HG02852 (cell line): Measurements from ENCODE around the gene PITX1.

Experiments
- ATAC-seq: cut with Tn5 transposase; IDR thresholded peaks from one replicate; pipeline ENCODE4 v1.9.1; 2021; ENCODE audit warnings: mild to moderate bottlenecking, moderate library complexity; ENCODE audit not compliant: unreplicated experiment

The PITX1 gene

DNA sequence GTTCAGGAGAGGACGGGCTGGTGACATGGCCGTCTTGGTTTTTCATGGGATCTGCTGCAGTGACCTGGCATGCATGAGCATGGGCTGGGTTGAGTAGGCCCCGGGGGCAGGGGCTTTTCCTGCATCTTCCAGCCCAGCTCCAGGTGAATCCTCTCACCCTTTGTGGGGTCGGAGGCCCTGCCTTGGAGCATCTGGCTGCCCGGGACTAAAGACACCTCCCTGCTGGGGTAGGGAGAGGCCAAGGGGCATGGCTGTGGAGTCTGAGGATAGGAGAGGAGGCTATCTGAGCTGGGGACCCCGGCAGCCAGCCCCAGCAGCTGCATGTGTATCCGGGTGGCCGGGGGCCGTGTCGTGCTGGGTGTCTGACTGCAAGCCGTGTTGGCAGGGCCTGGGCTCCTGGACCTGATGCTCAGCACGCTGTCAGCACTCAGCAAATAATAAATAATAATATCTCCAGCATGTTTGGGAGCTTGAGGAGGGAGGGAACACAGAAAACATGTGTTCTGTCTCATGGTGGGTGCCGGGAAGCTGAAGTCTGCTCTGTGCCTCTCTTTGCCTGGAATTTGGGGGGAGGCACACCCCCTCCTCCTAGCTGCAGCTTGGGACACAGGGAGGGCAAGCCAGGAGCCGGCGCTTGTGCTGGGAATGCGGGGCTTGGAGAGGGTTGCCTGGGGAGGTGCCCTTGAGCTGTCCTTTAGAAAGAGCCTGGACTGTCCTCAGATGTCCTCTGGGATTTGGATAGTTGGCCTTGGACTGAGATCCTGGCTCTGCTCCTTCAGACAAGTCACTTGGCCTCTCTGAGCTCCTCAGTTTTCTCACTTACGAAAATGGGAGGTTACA, 28.4 kb upstream of the PITX1 start:
- ATAC-seq: no peak

DNA sequence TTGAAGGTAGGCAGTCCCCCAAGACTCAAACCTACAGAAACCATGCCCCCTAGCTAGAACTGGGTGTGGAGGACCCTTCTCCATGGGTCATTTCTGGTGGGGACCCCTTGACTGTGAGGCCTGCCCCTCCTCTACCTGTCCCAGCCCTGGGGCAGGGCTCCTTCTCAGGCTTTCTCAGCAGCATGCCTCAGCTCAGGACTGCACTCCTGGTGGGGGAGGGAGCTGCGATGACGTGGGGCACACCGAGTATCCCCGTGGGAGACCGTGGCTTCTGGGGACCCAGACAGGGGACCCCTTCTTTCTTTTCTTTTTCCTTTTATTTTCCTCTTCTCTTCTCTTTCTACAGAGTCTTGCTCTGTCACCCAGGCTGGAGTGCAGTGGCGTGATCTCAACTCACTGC, 27.0 kb upstream of the PITX1 start:
- ATAC-seq: no peak

DNA sequence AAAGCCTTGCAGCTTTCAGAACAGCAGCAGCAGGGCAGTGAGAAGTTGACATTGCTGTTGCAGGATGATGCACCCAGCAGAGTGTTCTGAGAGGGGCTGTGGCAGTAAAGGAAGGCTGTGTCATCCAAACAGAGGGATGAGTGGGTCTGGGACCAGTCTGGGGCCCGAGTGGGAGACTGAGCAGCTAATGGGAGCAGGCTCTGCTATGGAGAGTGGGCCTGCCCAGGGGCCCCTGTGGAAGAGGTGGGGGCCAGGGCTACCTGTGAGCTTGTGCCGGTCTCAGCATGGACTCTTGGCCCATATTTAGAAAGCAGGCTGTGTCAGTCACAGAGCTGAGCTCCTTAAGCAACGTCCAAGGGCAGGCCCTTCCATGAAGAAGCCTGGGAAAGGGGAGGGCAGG, 26.0 kb upstream of the PITX1 start:
- ATAC-seq: no peak

DNA sequence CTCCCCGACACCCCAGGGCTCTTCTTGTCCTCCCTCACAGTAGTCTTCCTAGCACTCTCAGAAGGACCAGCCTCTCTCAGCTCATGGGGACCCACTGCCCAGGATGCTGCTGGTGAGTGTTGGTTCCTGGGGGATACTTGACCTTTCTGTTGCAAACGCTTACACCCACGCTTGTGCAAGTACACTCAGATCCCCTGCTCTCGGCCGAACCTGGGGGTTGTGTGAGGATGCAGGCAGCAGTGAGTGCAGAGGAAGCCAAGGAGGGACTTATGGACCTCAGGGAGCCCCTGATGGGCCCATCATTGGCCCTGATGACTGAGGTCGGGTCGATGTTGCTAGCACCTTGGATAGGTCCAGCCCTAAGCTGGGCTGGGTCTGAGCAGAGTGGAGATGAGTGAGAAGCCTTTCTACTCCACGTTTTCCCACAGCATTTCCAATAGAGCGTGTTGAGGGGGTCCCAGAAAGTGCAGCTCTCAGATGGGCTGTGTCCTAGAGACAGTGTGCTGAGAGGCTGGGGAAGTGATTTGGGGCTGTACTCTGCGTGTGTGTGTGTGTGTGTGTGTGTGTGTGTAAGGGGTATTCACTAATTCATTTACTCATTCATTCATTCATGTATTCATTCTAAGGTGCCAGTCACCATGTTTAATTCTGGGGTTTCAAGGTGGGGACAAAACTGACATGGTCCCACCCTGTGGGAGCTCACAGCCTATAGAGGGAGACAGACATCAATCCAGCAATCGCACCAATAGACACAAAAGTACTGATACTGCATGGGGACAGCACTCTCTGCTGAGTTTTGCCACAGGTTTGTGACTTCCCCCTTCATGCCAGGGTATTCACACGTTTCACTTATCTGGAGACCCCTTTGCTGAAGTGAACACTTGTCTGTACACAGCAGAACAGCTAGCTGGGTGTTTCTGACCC, 25.2 kb upstream of the PITX1 start:
- no peak for ATAC-seq

DNA sequence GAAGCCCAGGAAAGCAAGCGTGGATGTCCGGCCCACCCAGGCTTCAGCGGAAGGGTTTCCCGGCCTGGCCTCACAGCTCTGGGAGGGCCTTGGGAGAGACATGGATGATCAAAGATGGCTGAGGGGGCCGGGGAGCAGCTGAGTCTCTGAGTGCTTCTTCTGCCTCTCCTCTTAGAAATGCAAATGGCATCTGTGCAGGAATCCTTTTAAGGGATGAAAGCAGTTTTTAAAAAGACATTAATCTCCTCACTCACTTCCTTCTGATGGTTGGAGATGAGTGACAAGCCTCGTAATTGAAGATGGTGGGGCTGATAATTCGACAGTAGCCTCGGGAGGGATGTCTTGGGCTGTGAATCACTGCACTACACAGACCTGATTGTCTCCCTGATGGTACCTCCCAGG, 24.3 kb upstream of the PITX1 start:
- no peak for ATAC-seq

DNA sequence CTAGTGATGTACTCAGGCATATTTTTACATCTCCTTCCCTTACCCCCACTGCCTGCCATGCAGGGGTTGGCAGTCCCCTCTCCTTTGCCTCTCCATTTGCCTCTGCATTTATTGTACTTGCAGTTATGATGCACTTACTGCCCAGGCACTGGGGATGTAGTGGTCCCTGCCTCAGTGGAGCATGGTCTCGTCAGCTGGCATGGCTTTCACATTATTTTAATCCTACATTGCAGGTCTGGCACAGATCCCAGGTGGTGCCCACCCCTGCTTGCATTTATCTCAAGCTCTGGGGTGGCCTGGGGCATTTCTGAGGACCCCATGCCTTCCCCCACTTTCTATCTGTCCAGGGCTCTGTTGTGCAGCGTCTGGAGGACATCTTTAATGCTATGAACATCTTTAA, 23.2 kb upstream of the PITX1 start:
- no peak for ATAC-seq

DNA sequence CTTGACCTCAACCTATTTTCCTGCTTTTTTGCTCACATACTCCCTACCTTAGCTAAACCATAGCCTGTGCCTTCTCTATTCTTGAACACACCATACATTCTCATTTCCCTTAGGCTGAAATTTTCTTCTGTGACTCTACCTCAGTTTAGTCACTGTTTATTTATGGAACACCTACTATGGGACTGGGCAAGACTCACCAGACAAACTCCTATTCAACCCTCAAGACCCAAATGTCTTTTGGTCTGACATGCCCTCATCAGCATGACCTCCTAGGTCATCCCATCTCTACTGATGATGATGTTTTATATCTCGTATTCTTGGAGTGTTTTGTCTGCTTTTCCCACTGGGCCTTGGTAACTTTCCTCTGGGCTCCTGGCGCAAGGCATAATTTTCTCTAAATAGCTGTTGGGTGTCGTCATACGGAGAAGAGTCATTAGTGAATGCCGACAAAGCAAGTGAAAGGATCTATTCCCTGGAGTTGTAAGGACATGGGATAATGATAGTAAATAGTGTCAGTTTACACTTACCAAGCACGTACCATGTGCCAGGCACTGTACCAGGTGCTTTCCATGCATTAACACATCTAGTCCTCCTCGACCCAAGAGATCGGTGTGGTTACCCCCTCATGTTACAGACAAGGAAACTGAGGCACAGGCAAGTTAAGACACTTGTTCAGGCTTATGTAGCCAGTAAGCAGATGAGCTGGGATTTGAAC, 22.4 kb upstream of the PITX1 start:
- ATAC-seq: no peak

DNA sequence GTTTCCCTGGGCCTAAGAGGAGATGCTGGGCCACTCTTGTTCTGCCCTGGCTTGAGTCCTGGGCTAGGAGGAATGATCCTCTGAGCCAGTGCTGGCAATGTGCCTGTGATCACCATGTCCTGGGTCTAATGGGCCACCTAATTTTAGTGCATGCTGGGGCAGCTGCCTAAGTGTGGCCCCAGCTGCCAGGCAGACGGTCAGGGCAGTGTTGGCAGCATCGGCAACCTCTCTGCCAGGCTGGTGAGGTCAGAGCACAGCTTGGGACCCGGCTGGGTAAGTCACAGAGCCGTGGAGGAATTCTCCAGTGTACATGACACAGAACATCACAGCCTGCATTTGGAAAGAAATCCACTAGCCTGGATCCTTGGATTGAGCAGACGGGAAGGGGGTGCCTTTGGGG, 21.4 kb upstream of the PITX1 start:
- no peak for ATAC-seq

DNA sequence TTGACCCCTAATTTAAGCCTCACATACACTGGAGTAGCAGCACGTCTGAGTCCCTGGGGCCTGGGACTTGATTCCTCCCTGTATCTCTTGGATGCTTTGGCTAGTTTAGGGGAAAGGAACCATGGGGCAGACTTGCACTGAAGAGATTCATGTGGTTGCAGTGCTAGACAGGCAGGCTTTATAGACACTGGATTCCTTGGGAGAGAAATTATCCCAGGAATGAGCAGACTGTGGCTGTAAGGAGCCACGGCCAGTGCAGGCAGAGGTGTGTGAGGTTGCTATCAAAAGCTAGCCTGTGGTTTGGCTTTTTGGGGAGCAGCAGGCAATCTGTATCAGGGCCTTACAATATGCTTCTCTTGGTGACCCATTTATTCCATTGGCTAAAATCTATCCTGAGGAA, 20.5 kb upstream of the PITX1 start:
- ATAC-seq: no peak

DNA sequence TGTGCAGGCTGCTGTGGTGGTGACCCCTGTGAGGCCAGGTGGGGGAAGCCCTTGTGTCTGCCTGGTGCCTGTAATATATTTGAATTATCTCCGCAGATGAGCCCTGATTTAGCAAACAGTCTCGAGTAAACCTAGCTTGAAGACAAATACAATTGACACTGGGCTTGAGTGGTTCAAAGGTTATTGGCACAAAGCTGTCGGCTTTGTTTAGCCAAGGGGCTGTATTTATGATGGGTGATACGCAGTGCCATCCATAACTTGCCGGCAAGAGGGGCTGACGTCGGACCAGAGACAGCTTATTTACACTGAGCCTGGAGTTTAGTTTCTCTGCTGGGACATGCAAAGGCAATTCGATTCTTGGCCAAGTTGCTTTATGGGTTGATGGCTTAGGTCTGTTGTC, 20.0 kb upstream of the PITX1 start:
- no peak for ATAC-seq

DNA sequence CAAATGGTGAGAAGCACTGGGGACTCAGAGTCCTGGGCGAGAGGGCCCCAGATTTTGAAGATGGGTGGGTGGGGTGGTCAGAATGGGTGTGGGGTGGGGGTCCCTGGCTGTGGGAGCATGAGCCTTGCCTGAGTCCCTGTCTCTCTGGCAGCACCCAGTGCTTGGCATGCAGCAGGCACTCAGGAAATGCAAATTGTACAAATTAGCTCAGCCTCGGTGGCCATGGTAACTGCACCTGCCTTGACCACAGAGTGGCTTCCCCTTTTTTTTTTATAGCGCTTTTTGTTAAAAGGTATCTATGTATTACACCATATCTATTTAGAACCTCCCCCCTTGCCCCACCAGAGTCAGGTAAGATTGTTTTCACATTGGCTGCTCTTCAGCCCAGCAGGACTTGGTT, 19.2 kb upstream of the PITX1 start:
- peak; percentile 85 for ATAC-seq

DNA sequence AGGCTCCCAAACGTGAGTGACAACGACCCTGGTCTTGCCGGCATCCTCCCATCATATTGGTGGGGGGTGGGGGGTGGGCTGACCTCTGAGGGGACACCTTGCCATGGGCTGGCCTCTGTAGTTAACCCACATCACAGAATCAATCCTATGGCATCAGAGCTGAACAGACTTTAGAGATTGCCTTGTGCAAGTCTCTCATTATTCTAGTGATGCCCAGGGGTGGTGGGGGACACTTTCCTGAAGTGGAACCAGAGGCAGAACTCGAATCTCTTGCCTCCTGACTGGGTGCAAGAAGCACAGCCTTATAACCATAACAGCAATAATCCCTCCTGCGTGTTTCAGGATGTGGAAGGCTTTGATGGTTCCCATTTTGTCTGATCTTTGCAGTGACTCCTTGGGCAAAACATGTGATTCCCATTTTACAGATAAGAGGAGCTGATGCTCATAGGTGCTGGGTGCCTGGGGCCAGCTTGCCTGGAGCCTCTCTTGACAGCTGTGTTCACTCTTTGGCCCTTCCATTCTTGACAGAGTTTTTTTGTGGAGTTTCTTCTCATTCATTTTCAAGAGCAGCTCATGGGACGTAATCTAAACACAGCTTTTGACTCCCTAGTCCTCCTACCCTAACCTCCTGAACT, 18.6 kb upstream of the PITX1 start:
- ATAC-seq: no peak

DNA sequence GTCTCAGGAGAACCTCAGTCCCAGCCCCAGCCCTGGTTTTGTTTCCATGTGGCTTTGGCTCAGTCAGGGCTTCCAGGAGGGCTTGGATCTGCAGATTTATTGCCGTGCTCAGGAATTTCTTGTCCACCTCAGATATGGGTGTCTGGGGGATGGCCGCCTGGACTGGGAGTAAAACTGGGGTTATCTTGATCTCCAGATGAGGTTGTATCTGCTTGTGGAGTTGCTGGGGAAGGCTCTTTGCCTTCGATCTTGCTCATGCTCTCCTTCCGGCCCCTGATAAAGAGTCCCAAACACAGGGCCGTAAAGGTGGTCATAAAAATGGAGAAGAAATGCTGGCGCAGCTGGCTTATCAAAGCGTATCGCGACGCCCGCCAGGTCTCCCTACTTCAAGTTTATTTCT, 17.8 kb upstream of the PITX1 start:
- ATAC-seq: no peak

DNA sequence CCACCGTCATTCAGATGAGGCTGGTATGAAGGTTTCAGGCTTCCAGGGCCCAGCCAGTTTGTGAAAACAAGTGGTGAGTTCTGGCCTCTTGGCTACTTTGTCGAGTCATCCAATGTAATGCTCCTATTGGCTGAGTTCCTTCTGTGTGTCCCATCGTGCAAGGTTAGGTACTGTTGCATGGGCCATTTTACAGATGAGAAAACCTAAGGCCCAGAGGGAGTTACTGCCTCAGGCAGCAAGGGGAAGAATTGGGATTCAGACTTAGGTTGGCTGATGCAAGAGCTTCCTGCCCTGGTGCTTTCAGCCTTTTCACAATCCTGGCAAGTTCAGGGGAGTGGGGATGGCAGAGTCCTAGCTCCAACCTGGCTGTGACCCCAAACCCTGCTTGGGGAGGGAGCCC, 17.4 kb upstream of the PITX1 start:
- no peak for ATAC-seq

DNA sequence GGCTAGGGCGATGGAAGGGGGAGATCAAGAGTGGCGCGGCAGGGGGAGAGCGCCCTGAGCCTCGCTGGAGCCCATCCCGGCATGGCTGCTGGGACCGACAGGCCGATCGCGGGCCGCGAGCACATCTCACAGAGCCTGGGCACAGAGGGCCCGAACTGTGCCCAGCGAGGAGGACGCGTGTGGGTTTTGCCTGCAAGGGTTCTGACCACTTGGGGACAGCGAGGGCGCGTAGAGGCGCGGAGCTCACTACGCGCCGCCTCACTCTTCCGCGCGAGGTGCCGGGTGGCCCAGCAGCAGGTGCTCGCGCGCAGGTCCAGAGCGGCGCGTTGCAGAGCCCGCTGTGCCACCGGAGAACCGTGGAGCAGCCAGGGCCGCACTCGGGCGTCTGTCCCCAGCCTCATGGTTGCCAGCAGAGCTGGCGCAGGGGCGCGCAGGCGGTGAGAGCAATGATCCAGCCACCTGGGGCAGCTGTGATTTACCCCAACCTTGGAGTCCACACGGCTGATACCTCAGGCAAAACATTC, 16.3 kb upstream of the PITX1 start:
- no peak for ATAC-seq

DNA sequence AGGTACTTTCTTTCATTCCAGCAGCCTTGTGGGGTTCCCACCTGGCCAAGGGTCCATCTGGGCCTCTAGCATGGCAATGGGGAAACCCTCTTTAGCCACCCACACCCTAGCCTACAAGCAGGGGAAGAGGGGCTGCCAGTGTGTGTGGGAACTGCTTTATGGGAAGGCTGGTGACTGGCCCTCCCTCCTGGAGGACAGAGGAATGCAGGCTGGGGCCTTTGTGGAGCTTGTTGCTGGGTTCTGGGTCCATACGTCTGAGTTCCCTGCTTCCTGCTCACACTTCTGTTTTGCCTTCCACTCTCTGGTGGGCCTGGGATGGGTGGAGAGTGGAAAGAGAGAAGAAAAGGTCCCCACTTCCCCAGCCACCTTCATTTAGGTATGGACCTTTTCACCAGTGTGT, 14.9 kb upstream of the PITX1 start:
- ATAC-seq: no peak

DNA sequence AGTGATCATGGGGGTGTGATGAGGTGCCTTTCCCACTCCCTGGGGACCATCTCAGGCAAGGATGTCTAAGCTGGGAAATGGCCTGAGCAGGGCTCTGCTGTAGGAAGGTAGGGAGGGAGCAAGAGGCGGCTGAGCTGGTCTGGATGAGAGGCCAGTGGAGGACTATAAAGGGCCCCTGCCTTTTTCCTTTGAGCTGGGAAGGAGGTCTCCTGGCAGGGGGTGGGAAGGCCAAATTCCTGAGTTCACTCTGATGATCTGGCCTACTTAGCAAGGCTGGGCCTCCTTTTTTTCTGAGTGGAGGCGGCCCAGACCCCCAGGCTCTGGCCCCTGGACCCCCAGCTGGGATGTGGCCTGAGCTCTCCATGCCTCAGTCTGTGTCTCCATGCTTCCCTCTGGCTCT, 14.3 kb upstream of the PITX1 start:
- ATAC-seq: no peak

DNA sequence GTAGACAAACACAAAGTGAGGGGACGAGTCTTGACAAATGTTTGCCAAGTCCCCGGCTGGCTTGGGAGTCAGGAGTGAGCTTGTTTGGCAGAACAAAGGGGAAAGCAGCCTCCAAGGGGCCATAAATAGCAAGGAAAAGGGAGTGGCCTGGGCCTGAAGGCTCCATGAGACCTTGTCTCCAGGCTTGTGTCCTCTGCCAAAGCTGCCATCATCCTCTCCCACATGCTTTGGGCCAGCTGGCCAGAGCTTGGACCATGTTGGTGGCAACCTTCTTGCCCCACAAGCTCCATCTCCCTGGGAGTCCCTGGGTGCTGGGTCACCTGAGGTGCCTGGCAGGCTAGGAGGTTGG, 13.3 kb upstream of the PITX1 start:
- ATAC-seq: no peak

DNA sequence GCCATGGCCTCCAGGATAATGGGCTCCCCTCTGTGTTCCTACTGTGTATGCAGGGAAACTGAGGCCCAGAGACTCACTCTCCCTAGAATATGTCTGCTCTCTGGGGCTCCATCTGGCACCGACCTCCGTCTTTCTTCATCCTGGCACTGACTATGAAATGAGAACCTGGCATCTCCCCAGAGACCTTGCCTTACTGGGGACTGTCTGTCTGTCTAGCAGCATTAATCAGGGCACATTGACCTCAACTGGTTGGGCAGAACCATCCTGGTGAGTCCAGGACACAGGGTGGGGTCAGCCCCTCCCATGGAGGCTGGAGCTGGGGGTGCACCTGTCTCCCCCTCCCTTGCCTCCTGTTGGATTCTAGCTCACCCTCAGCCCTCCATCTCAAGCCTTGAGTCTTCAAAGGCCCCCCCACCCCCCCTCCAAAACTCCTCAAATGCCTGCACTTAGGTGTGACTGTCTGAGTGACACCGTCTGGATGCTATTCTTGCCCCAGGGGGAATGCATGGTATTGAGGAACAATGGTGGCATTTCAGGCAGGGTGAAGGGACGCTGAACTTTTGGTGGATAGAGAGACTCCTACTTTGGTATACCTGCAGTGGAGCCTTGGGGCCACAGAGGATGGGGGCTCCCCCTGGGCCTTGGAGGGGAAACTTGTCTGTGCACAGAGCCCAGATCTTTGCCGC, 12.8 kb upstream of the PITX1 start:
- no peak for ATAC-seq

DNA sequence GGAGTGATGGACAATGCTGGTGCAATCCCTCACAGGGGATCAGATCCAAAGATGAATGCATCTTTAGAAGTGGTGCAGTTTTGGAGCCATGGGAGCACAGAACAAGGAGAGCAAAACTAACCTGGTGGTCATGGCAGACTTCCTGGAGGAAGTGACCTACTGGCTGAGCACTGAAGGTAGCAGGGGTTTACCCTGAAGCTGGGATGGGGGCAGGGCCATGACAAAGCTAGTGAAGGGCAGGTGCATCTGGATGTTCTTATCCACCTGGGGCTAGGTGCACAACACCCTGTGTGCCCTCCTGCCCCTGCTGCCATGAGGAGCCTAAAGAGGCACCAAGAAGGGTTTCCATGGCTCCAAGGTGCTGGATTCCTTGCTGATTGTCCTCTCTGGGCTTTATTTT, 11.5 kb upstream of the PITX1 start:
- ATAC-seq: no peak
